Kidney epithelial cell (primary cell): Measurements from ENCODE around the gene FBXW10B. TPM values are rescaled to one million over a fixed set of nuclear protein-coding genes. Genes with fewer than 3 reads are reported as not detected.
"Not testable (repeated sequence)": the region's sequence is repeated elsewhere in the genome, so short reads cannot be mapped to it uniquely, and the experiment has no call there.

Experiments used
- DNase-seq: peaks from one replicate; pipeline ENCODE4 v3.0.0-alpha.2; 2010; ENCODE audit warnings: low read depth
- H3K27me3 ChIP-seq: 2 replicates; pipeline ENCODE4 v1.6.0; 2011; ENCODE audit warnings: low read length; ENCODE audit not compliant: control insufficient read depth, insufficient read depth
- H3K36me3 ChIP-seq: 2 replicates; pipeline ENCODE4 v1.5.1; 2011; ENCODE audit warnings: low read length; ENCODE audit not compliant: control insufficient read depth, insufficient read depth
- H3K4me3 ChIP-seq: 2 replicates; pipeline ENCODE4 v1.5.1; 2011; ENCODE audit warnings: low read depth, mild to moderate bottlenecking, control low read depth, low read length
- total RNA-seq: library from RNA; depleted of rRNA; stranded (reverse); fragments of >200 nt; gene quantifications from 2 replicates; pipeline ENCODE4 v1.2.3, GENCODE V29; 2015
- TF ChIP-seq, protein P1 (sequence below): IDR thresholded peaks from 2 replicates; pipeline ENCODE4 v1.5.1; 2011; ENCODE audit warnings: mild to moderate bottlenecking, moderate library complexity, low read length, control low read depth, inconsistent platforms; ENCODE audit not compliant: insufficient read depth, poor library complexity, severe bottlenecking

FBXW10B gene
- total RNA-seq, 1 donor from 2014 or later: 0.84 TPM

DNA sequence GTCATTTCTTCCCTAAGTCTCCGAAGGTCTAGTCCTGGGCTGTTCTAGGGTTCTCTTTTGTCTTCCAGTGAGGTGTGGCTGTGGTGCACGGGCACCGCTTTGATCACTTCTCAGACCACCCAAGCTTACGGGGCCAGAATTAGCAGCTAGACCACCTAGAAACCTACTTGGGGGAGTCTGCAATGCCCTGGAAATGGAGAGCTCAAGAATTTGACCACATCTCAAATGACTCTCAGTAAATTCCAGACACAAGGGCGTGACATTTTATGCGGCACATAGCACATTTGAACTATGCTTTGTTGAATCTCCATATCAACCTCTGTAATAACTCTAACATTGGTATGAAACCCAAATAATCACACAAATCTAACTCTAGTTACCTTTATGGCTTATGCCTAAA lies 39.7 kb upstream of the FBXW10B start:
- DNase-seq: no peak
- TF ChIP-seq, protein P1, sequence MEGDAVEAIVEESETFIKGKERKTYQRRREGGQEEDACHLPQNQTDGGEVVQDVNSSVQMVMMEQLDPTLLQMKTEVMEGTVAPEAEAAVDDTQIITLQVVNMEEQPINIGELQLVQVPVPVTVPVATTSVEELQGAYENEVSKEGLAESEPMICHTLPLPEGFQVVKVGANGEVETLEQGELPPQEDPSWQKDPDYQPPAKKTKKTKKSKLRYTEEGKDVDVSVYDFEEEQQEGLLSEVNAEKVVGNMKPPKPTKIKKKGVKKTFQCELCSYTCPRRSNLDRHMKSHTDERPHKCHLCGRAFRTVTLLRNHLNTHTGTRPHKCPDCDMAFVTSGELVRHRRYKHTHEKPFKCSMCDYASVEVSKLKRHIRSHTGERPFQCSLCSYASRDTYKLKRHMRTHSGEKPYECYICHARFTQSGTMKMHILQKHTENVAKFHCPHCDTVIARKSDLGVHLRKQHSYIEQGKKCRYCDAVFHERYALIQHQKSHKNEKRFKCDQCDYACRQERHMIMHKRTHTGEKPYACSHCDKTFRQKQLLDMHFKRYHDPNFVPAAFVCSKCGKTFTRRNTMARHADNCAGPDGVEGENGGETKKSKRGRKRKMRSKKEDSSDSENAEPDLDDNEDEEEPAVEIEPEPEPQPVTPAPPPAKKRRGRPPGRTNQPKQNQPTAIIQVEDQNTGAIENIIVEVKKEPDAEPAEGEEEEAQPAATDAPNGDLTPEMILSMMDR: no peak
- no peaks in the 10 kb centered on the region for H3K36me3 ChIP-seq
- no peak overlapping the region for H3K4me3 ChIP-seq
- H3K27me3 ChIP-seq: no peaks in the 10 kb centered on the region

- no peak for DNase-seq
- H3K36me3 ChIP-seq: no peaks in the 10 kb centered on the region
- H3K4me3 ChIP-seq: no peak overlapping the region
- H3K27me3 ChIP-seq: no peaks in the 10 kb centered on the region
- TF ChIP-seq, protein P1: no peak
Measured at GRCh38 chr17:15658296-15658695, 38.8 kb upstream of the FBXW10B start.

GRCh38 chr17:15657868-15658267 lies 38.4 kb upstream of the FBXW10B start:
- TF ChIP-seq, protein P1: no peak
- Histone ChIP-seq H3K36me3 (no peaks in the 10 kb centered on the region), H3K4me3 (no peak overlapping the region), H3K27me3 (no peaks in the 10 kb centered on the region)
- DNase-seq: no peak

- no peak for DNase-seq
- H3K27me3 ChIP-seq: no peaks in the 10 kb centered on the region
Measured at GRCh38 chr17:15654886-15655561, 35.5 kb upstream of the FBXW10B start.

GRCh38 chr17:15654401-15654800 lies 34.9 kb upstream of the FBXW10B start:
- H3K4me3 ChIP-seq, DNase-seq, H3K27me3 ChIP-seq, H3K36me3 ChIP-seq: not testable (repeated sequence)

More at GRCh38 chr17:15654886-15655561, 35.5 kb upstream of the FBXW10B start:
- TF ChIP-seq, protein P1: no peak
- Histone ChIP-seq H3K36me3 (no peaks in the 10 kb centered on the region), H3K4me3 (no peak overlapping the region)

DNA sequence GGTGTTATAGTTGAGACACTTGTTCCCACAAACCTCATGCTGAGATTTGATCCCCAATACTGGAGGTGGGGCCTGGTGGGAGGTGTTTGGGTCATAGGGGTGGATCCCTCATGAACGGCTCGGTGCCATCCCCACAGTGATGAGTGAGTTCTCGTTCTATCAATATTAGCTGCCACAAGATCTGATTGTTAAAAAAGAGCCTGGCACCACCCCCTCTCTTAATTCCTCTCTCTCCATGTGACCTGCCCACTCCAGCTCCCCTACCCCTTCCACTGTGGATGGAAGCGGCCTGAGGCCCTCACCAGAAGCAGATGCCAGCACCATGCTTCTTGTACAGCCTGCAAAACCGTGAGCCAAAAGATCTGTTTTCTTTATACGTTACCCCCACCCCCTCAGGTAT lies 33.5 kb upstream of the FBXW10B start:
- DNase-seq: no peak
- Histone ChIP-seq H3K27me3 (no peaks in the 10 kb centered on the region), H3K4me3 (no peak overlapping the region), H3K36me3 (no peaks in the 10 kb centered on the region)
- TF ChIP-seq, protein P1: no peak
